HG02970 (cell line): ENCODE results near the gene TIMM17A.
A peak's percentile ranks its signal among the peaks of the same experiment; 100 is the strongest.
"Not testable (repeated sequence)": the region's sequence is repeated elsewhere in the genome, so short reads cannot be mapped to it uniquely, and the experiment has no call there.

Source experiments
- ATAC-seq: cut with Tn5 transposase; IDR thresholded peaks from one replicate; pipeline ENCODE4 v1.9.1; 2021; ENCODE audit warnings: mild to moderate bottlenecking, moderate library complexity, moderate number of reproducible peaks; ENCODE audit not compliant: unreplicated experiment, low FRiP score

TIMM17A gene

GRCh38 chr1:201939574-201939973, 15.7 kb upstream of the TIMM17A start:
- ATAC-seq = no peak

- not testable (repeated sequence) for ATAC-seq
Measured at GRCh38 chr1:201940316-201940715, 15.0 kb upstream of the TIMM17A start.

GRCh38 chr1:201941420-201942128, 13.7 kb upstream of the TIMM17A start:
- ATAC-seq = no peak

- no peak for ATAC-seq
Measured at GRCh38 chr1:201942129-201942495, 13.2 kb upstream of the TIMM17A start.

GRCh38 chr1:201944002-201944401, 11.3 kb upstream of the TIMM17A start:
- no peak for ATAC-seq

- ATAC-seq = no peak
Measured at GRCh38 chr1:201944639-201945038, 10.7 kb upstream of the TIMM17A start.

GRCh38 chr1:201945157-201945556, 10.1 kb upstream of the TIMM17A start:
- no peak for ATAC-seq

GRCh38 chr1:201945863-201946223, 9.5 kb upstream of the TIMM17A start:
- ATAC-seq = no peak

- no peak for ATAC-seq
Measured at GRCh38 chr1:201946224-201946908, 8.9 kb upstream of the TIMM17A start, which contains the start of gene LMOD1. TSS of gene LMOD1 (minus strand) at chr1:201946548. CDS start at chr1:201946340, 208 bp downstream.

- no peak for ATAC-seq
Measured at GRCh38 chr1:201947697-201948008, 7.7 kb upstream of the TIMM17A start.

- ATAC-seq = no peak
Measured at GRCh38 chr1:201949491-201949890, 5.8 kb upstream of the TIMM17A start.

GRCh38 chr1:201954263-201955008, 867 bp upstream of the TIMM17A start:
- ATAC-seq = no peak

- ATAC-seq = peak; percentile 37
Measured at GRCh38 chr1:201955729-201956143, 433 bp downstream of the TIMM17A start.

- no peak for ATAC-seq
Measured at GRCh38 chr1:201958348-201958747, 3.0 kb downstream of the TIMM17A start.

- ATAC-seq = not testable (repeated sequence)
Measured at GRCh38 chr1:201962382-201962781, 7.1 kb downstream of the TIMM17A start.

GRCh38 chr1:201964261-201964660, 9.0 kb downstream of the TIMM17A start:
- no peak for ATAC-seq

GRCh38 chr1:201966171-201966570, 10.9 kb downstream of the TIMM17A start:
- ATAC-seq = no peak

- no peak for ATAC-seq
Measured at GRCh38 chr1:201968202-201968925, 13.1 kb downstream of the TIMM17A start.

GRCh38 chr1:201970334-201971159, 15.2 kb downstream of the TIMM17A start:
- no peak for ATAC-seq

GRCh38 chr1:201982082-201982622, 26.8 kb downstream of the TIMM17A start:
- ATAC-seq = peak; percentile 8
